ENCODE data around the gene TBCD.

The TBCD gene

DNA sequence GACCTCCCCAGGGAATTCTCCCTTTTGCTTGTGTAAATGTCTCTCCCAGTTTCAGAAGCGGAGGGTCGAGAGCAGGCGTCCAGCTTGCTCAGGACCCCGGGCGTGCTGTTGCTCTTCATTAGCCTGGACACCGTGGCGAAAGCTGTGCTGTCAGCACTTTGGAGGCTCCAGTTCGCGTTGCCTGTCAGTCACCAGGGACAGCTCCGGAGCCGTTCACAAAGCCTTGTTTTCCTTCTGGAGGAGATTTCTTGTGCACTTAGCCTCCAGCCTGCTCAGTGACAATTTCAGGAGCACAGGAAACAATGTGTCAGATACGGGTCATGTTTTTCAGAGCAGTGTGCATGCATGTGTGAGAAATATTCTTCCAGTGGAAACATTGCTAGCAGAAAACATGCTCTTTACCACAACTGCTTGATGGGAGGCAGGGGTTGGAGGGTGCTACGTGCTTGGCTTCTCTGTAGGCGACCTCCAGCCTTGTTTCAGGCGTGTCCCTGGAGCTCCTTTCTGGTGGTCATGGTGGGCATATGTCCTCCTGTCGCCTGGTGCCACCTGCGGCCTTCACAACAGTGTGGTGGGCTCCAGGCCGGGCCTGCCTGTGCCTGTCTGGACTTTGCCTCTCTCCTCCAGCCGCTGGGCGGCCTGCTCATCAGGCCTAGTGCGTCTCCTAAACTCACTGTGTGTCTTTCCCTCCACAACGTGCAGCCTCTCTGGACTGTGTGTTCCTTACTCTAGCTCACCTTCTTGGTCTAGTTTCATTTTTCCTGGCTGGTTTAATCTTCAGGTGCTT is 59.0 kb downstream of the TBCD start:
- H3K9ac ChIP-seq = peak overlapping the region in 5 of 11 experiments; percentile 1 to 47 (median 33); a peak in 4 of 22 replicates
- peaks cover 34 to 65% (median 57%) of the 10 kb centered on the region in 10 experiments for H3K4me1 ChIP-seq
- peaks cover 0 to 89% (median 60%) of the 10 kb centered on the region in 11 experiments; a peak in 18 of 22 replicates for H4K20me1 ChIP-seq
- peaks cover 26 to 61% (median 48%) of the 10 kb centered on the region in 11 experiments for H3K36me3 ChIP-seq
- H3K4me3 ChIP-seq = no peak overlapping the region
- peak overlapping the region; percentile 12 to 89 (median 68) for H3K4me2 ChIP-seq
- peak overlapping the region in 2 of 11 experiments; percentile 4 to 36; a peak in 1 of 22 replicates for H3K27ac ChIP-seq
- H3K27me3 ChIP-seq = peaks cover 0 to 30% (median 0%) of the 10 kb centered on the region in 11 experiments; a peak in 8 of 22 replicates
- no peak for TF ChIP-seq Cebpa-rat (IDR thresholded peaks at IDR 0.05)
- H3K9me3 ChIP-seq (replicated peaks in 1 of 11) = peaks cover 0 to under 1% (median 0%) of the 10 kb centered on the region in 11 experiments; a peak in 1 of 22 replicates

DNA sequence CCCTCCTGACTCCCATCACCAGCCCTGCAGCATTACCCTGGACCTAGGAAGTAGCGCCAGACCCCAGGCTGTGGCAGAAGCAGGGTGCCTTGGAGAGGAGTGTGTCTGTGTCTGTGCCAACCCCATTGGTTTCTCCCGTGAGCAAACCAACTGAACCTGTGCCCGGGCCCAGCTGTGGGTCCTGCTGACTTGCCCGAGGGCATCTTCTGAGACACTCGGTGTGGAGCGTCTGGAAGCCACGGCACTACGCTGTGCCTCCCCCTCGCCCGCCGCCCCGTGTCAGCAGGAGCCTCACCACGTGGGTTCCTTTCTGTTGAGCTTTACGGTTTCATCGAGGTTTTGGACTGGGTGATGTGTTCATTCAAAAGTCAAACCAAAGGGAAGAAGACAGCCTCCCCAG is 60.2 kb downstream of the TBCD start:
- Histone ChIP-seq H3K27me3 (peaks cover 0 to 30% (median 0%) of the 10 kb centered on the region in 11 experiments; a peak in 8 of 22 replicates), H3K4me1 (peaks cover 42 to 78% (median 69%) of the 10 kb centered on the region in 10 experiments)

DNA sequence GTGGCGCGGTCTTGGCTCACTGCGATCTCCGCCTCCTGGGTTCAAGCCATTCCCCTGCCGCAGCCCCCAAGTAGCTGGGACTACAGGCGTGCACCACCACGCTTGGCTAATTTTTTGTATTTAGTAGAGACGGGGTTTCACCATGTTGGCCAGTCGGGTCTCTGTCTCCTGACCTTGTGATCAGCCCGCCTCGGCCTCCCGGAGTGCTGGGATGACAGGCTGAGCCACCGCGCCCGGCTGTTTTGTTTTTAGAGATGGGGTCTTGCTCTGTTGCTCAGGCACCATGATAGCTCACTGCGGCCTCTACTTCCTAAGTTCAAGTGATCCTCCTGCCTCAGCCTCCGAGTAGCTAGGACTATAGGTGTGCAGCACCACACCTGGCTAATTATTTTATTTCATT is 60.7 kb downstream of the TBCD start:
- no peak overlapping the region for H3K4me3 ChIP-seq
- peaks cover 0 to 30% (median 0%) of the 10 kb centered on the region in 11 experiments; a peak in 8 of 22 replicates for H3K27me3 ChIP-seq
- H3K9ac ChIP-seq = peak overlapping the region in 1 of 11 experiments; percentile 47; a peak in 1 of 22 replicates
- no peak for TF ChIP-seq Cebpa-rat (IDR thresholded peaks at IDR 0.05)
- peaks cover 42 to 83% (median 75%) of the 10 kb centered on the region in 10 experiments for H3K4me1 ChIP-seq
- H3K36me3 ChIP-seq = peaks cover 24 to 58% (median 46%) of the 10 kb centered on the region in 11 experiments
- peaks cover 0 to 8% (median 0%) of the 10 kb centered on the region in 11 experiments; a peak in 4 of 22 replicates for H3K9me3 ChIP-seq (replicated peaks in 1 of 11)
- H4K20me1 ChIP-seq = peaks cover 0 to 77% (median 44%) of the 10 kb centered on the region in 11 experiments; a peak in 18 of 22 replicates
- no peak overlapping the region for H3K27ac ChIP-seq
- H3K4me2 ChIP-seq = peak overlapping the region; percentile 12 to 89 (median 68)

More for the DNA sequence above, 60.2 kb downstream of the TBCD start:
- TF ChIP-seq Cebpa-rat (IDR thresholded peaks at IDR 0.05) = no peak
- Histone ChIP-seq H3K9me3 (replicated peaks in 1 of 11) (peaks cover 0 to 8% (median 0%) of the 10 kb centered on the region in 11 experiments; a peak in 4 of 22 replicates), H4K20me1 (peaks cover 0 to 78% (median 49%) of the 10 kb centered on the region in 11 experiments; a peak in 18 of 22 replicates), H3K27ac (peak overlapping the region in 1 of 11 experiments; percentile 12; a peak in 1 of 22 replicates), H3K4me2 (peak overlapping the region; percentile 12 to 89 (median 68)), H3K4me3 (no peak overlapping the region), H3K36me3 (peaks cover 21 to 58% (median 46%) of the 10 kb centered on the region in 11 experiments), H3K9ac (peak overlapping the region in 2 of 11 experiments; percentile 39 to 47; a peak in 5 of 22 replicates)

DNA sequence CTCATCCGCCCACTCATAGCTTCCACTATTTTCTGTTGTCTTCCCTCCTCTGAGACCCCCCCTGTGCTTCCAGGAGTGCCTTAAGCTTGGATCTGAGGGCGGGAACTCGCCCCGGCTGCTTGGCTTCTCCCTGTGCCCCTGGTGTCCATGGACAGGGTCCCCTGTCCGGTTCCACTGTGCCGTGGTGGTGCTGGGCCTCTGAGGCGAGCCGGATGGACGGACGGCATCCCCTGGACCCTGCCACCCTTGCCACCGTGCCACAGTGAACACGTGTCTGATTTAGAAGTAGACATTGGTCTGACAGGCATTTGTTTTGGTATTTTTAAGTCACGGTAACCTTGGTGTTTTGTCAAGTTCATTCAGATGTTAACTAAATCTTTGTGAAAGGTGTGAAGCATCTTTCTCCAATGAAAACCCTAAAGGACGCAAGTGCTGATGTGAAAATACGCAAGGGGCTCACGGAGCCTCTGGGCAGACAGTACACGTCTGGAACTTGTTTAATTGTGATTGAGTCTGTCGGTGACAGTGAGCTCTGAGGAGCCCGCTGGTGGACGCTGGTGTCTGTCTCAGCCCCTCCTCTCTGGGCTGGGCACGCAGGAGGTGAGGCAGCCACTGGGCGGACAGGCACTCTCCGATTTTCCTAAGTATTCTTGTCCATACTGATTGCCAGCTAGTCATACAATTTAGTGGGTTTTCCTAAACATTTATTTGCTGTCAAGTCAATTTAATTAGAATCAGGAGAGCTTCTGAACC is 61.6 kb downstream of the TBCD start:
- Histone ChIP-seq H3K27ac (no peak overlapping the region), H3K4me1 (peaks cover 44 to 92% (median 83%) of the 10 kb centered on the region in 10 experiments), H3K4me3 (no peak overlapping the region), H3K27me3 (peaks cover 0 to 30% (median 0%) of the 10 kb centered on the region in 11 experiments; a peak in 8 of 22 replicates), H3K9ac (no peak overlapping the region), H3K4me2 (peak overlapping the region in 4 of 11 experiments; percentile 77 to 89 (median 80); a peak in 4 of 22 replicates), H4K20me1 (peaks cover 0 to 74% (median 38%) of the 10 kb centered on the region in 11 experiments; a peak in 18 of 22 replicates), H3K9me3 (replicated peaks in 1 of 11) (peaks cover 0 to 8% (median 0%) of the 10 kb centered on the region in 11 experiments; a peak in 4 of 22 replicates), H3K36me3 (peaks cover 19 to 59% (median 44%) of the 10 kb centered on the region in 11 experiments; a peak in 19 of 22 replicates)
- no peak for TF ChIP-seq Cebpa-rat (IDR thresholded peaks at IDR 0.05)

DNA sequence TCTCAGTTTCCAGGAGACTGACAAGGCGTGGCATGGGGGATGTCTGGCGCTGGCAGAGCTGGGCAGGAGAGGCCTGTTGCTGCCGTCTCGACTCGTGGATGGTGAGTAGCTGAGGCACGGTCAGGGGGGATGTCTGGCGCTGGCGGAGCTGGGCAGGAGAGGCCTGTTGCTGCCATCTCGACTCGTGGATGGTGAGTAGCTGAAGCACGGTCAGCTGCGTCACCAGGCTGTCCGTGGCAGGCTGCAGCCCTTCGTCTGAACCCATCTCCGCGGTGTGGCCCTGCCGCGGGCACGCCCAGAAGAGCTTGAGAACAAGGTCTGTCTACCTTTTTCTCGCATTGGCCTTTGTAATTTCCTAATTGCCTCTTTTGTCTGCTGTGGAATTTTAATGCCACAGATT is 63.0 kb downstream of the TBCD start:
- no peak overlapping the region for H3K4me3 ChIP-seq
- no peak overlapping the region for H3K27ac ChIP-seq
- peaks cover 0 to 12% (median 5%) of the 10 kb centered on the region in 11 experiments; a peak in 13 of 22 replicates for H3K9me3 ChIP-seq (replicated peaks in 1 of 11)
- peak overlapping the region in 10 of 11 experiments; percentile 25 to 77 (median 64); a peak in 14 of 22 replicates for H3K4me2 ChIP-seq
- no peak overlapping the region for H3K9ac ChIP-seq
- no peak for TF ChIP-seq Cebpa-rat (IDR thresholded peaks at IDR 0.05)
- H3K36me3 ChIP-seq = peaks cover 21 to 54% (median 42%) of the 10 kb centered on the region in 11 experiments
- H3K27me3 ChIP-seq = peaks cover 0 to 27% (median 0%) of the 10 kb centered on the region in 11 experiments; a peak in 8 of 22 replicates
- H4K20me1 ChIP-seq = peaks cover 0 to 61% (median 24%) of the 10 kb centered on the region in 11 experiments; a peak in 17 of 22 replicates
- H3K4me1 ChIP-seq = peaks cover 52 to 91% (median 87%) of the 10 kb centered on the region in 10 experiments

DNA sequence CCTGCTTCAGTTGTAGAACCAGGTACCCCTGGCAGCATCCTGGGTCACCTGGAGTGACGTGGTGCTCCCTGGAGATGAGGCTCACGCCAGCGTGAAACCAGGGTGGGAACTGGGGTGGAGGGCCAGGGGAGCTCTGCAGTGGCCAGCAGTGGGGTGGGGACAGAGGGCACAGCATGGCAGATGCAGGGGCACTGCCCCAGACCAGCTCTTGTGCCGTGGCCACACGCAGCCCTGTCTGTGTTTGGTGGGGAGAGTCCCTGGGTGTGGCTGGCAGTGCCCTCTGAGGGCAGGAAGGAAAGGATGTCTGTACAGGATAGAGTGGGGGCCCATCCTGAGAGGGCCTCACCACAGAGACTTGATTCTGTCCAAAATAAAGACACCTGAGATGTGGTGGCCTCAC is 63.5 kb downstream of the TBCD start:
- Histone ChIP-seq H3K27ac (peak overlapping the region in 4 of 11 experiments; percentile 20 to 45 (median 36); a peak in 4 of 22 replicates), H3K9ac (no peak overlapping the region; a peak in 1 of 22 replicates), H4K20me1 (peaks cover 0 to 56% (median 19%) of the 10 kb centered on the region in 11 experiments; a peak in 16 of 22 replicates), H3K4me1 (peaks cover 49 to 85% (median 82%) of the 10 kb centered on the region in 10 experiments), H3K27me3 (peaks cover 0 to 22% (median 0%) of the 10 kb centered on the region in 11 experiments; a peak in 8 of 22 replicates), H3K4me2 (peak overlapping the region; percentile 25 to 77 (median 63); a peak in 21 of 22 replicates), H3K4me3 (no peak overlapping the region), H3K9me3 (replicated peaks in 1 of 11) (peaks cover 5 to 17% (median 10%) of the 10 kb centered on the region in 11 experiments; a peak in 21 of 22 replicates), H3K36me3 (peaks cover 21 to 60% (median 46%) of the 10 kb centered on the region in 11 experiments)
- no peak for TF ChIP-seq Cebpa-rat (IDR thresholded peaks at IDR 0.05)

DNA sequence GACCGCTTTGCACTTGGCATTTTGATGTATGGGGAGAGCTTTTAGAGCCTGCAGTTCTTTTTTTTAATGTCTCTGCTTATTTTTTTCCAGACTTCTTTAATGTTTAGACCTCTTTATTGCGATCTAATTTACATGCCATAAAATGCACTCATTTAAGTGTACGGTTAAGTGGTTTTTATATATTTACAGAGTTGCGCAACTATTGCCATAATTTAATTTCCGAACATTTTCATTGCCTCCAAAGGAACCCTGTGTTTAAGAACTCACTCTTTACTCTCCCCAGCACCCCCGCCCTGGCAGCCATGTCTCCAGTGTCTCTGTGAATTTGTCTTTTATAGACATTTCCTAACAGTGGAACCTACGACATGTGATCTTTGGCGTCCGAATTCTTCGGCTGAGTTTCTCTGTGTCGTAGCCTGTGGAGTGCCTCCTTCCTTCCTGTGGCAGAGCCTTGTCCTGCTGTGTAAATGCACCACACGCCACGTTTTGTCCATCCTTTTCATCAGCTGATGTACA is 64.0 kb downstream of the TBCD start:
- H3K4me3 ChIP-seq = no peak overlapping the region
- peak; percentile 18 to 94 (median 85); a peak in 18 of 22 replicates for TF ChIP-seq Cebpa-rat (IDR thresholded peaks at IDR 0.05)

More for the DNA sequence above, 64.0 kb downstream of the TBCD start:
- Histone ChIP-seq H3K4me2 (peak overlapping the region; percentile 25 to 77 (median 63)), H3K36me3 (peaks cover 26 to 65% (median 50%) of the 10 kb centered on the region in 11 experiments), H3K9ac (no peak overlapping the region; a peak in 2 of 22 replicates), H3K4me1 (peaks cover 44 to 81% (median 77%) of the 10 kb centered on the region in 10 experiments), H4K20me1 (peaks cover 0 to 51% (median 14%) of the 10 kb centered on the region in 11 experiments; a peak in 16 of 22 replicates), H3K27ac (peak overlapping the region in 7 of 11 experiments; percentile 10 to 45 (median 35); a peak in 6 of 22 replicates), H3K27me3 (peaks cover 0 to 20% (median 0%) of the 10 kb centered on the region in 11 experiments; a peak in 8 of 22 replicates), H3K9me3 (replicated peaks in 1 of 11) (peaks cover 9 to 21% (median 13%) of the 10 kb centered on the region in 11 experiments; a peak in 21 of 22 replicates)

Data from BLaER1 treated with 17β-estradiol and CSF1 and Interleukin-3, amounts not matched to agents 10 nM and 100 nM (cell line).